Fibroblast of lung (primary cell): ENCODE results near the gene SNRPA1. TPM values are rescaled to one million over a fixed set of nuclear protein-coding genes. Genes with fewer than 3 reads are reported as not detected.

Experiments used
- DNase-seq, 2 donors: peaks; one replicate each; pipeline versions ENCODE4 v3.0.0 to v3.0.0-alpha.2; 2010; ENCODE audit warnings: low read depth in 2 of 2
- H2AFZ ChIP-seq: 2 replicates; pipeline ENCODE4 v1.5.1; 2012; ENCODE audit warnings: low read length, control low read depth, inconsistent platforms
- H3K27ac ChIP-seq: 2 replicates; pipeline ENCODE4 v1.5.1; 2011; ENCODE audit warnings: low read length, control low read depth; ENCODE audit not compliant: insufficient read depth
- H3K27me3 ChIP-seq: 2 replicates; pipeline ENCODE4 v1.5.1; 2011; ENCODE audit warnings: mild to moderate bottlenecking, low read length; ENCODE audit not compliant: control insufficient read depth, insufficient read depth
- H3K36me3 ChIP-seq: 2 replicates; pipeline ENCODE4 v1.5.1; 2011; ENCODE audit warnings: low read length; ENCODE audit not compliant: control insufficient read depth, insufficient read depth
- H3K4me1 ChIP-seq: 2 replicates; pipeline ENCODE4 v1.5.1; 2011; ENCODE audit warnings: low read length; ENCODE audit not compliant: control insufficient read depth, insufficient read depth; ENCODE audit errors: extremely low read depth
- H3K4me2 ChIP-seq: 2 replicates; pipeline ENCODE4 v1.5.1; 2011; ENCODE audit warnings: low read length, control low read depth; ENCODE audit not compliant: insufficient read depth; ENCODE audit errors: extremely low read depth
- H3K4me3 ChIP-seq, 4 experiments: fragments of 200-600 bp in 1 of 4; sonication (generic) in 1 of 4; replicated peaks in 1 of 4; 2 replicates each; pipeline ENCODE4 v1.5.1; 2011 to 2016; ENCODE audit warnings: low read length in 4 of 4, low read depth in 3 of 4, mild to moderate bottlenecking in 3 of 4, control low read depth in 2 of 4, inconsistent platforms in 1 of 4, mixed read lengths in 1 of 4; ENCODE audit not compliant: insufficient read depth in 1 of 4; ENCODE audit errors: control extremely low read depth in 1 of 4
- H3K79me2 ChIP-seq: 2 replicates; pipeline ENCODE4 v1.5.1; 2012; ENCODE audit warnings: mild to moderate bottlenecking, low read length, inconsistent platforms; ENCODE audit not compliant: control insufficient read depth, insufficient read depth
- H3K9ac ChIP-seq: 2 replicates; pipeline ENCODE4 v1.5.1; 2011; ENCODE audit warnings: mild to moderate bottlenecking, low read length, control low read depth; ENCODE audit not compliant: insufficient read depth
- H3K9me3 ChIP-seq: 2 replicates; pipeline ENCODE4 v1.5.1; 2012; ENCODE audit warnings: low read depth, low read length; ENCODE audit not compliant: control insufficient read depth, insufficient read depth
- H4K20me1 ChIP-seq: 2 replicates; pipeline ENCODE4 v1.5.1; 2011; ENCODE audit warnings: low read length; ENCODE audit not compliant: control insufficient read depth, insufficient read depth; ENCODE audit errors: extremely low read depth
- CTCF ChIP-seq, 2 donors: IDR thresholded peaks in 1 of 2; conservative IDR thresholded peaks in 1 of 2; 1 replicate in 1 of 2; 2 replicates in 1 of 2; pipeline ENCODE4 v1.5.1; 2011 to 2012; ENCODE audit warnings: low read length in 2 of 2, control low read depth in 1 of 2, inconsistent platforms in 1 of 2, low read depth in 1 of 2, mild to moderate bottlenecking in 1 of 2
- EZH2 ChIP-seq: IDR thresholded peaks from 2 replicates; pipeline ENCODE4 v1.5.1; 2012; ENCODE audit warnings: low read length, control low read depth, mild to moderate bottlenecking; ENCODE audit errors: missing control alignments
- polyA plus RNA-seq, 2 donors: library from polyadenylated mRNA; depleted of rRNA in 1 of 2; stranded (reverse) in 1 of 2; unstranded in 1 of 2; fragments of >200 nt; gene quantifications; 2 replicates each; pipeline ENCODE4 v1.2.1, GENCODE V29; 2011 to 2012; ENCODE audit warnings: missing spikeins in 1 of 2
- total RNA-seq: library from RNA; depleted of rRNA; stranded (reverse); fragments of >200 nt; gene quantifications from 2 replicates; pipeline ENCODE4 v1.2.1, GENCODE V29; 2014

SNRPA1 gene
- total and polyA plus RNA-seq, 2 donors (not counting 1 experiment from before 2014, with no cell fraction given) = 12.9 to 90.3 TPM

GRCh38 chr15:101303408-101303807, 8.4 kb upstream of the SNRPA1 start:
- H3K4me2 ChIP-seq = no peak overlapping the region
- H2AFZ ChIP-seq = no peak overlapping the region
- no peaks in the 10 kb centered on the region for H3K4me1 ChIP-seq
- H3K9me3 ChIP-seq = no peaks in the 10 kb centered on the region
- H3K4me3 ChIP-seq = no peak overlapping the region
- H3K79me2 ChIP-seq = no peaks in the 10 kb centered on the region
- no peaks in the 10 kb centered on the region for H4K20me1 ChIP-seq
- H3K36me3 ChIP-seq = no peaks in the 10 kb centered on the region
- TF ChIP-seq CTCF (conservative IDR thresholded peaks at IDR 0.05 in 1 of 2, IDR thresholded peaks at IDR 0.05 in 1 of 2; ENCODE audit: low read depth in 1 of 2, low read length in 2 of 2) (no peak), EZH2 (no peak)
- no peak overlapping the region for H3K27ac ChIP-seq
- no peak overlapping the region for H3K9ac ChIP-seq
- H3K27me3 ChIP-seq = peaks cover 7% of the 10 kb centered on the region
- DNase-seq = no peak

- no peak for TF ChIP-seq EZH2
- TF ChIP-seq CTCF (conservative IDR thresholded peaks at IDR 0.05 in 1 of 2, IDR thresholded peaks at IDR 0.05 in 1 of 2; ENCODE audit: low read depth in 1 of 2, low read length in 2 of 2) = no peak
- Histone ChIP-seq H3K27ac (no peak overlapping the region), H3K36me3 (peaks cover 2% of the 10 kb centered on the region), H3K9ac (no peak overlapping the region), H3K4me2 (peak overlapping the region; percentile 96), H3K79me2 (peaks cover 32% of the 10 kb centered on the region), H4K20me1 (no peaks in the 10 kb centered on the region), H3K9me3 (no peaks in the 10 kb centered on the region), H3K27me3 (no peaks in the 10 kb centered on the region), H3K4me1 (peaks cover 4% of the 10 kb centered on the region), H2AFZ (no peak overlapping the region), H3K4me3 (peak overlapping the region in 2 of 4 experiments; percentile 89 to 96)
- DNase-seq = peak in 1 of 2 donors; percentile 7
These were observed 1.7 kb upstream of the SNRPA1 start for GRCh38 chr15:101296418-101297405.

GRCh38 chr15:101295607-101296161, 636 bp upstream of the SNRPA1 start:
- TF ChIP-seq CTCF (conservative IDR thresholded peaks at IDR 0.05 in 1 of 2, IDR thresholded peaks at IDR 0.05 in 1 of 2; ENCODE audit: low read depth in 1 of 2, low read length in 2 of 2) (no peak), EZH2 (no peak)
- Histone ChIP-seq H3K27ac (peak overlapping the region; percentile 90), H2AFZ (peak overlapping the region; percentile 82), H3K4me2 (peak overlapping the region; percentile 96), H3K79me2 (peaks cover 40% of the 10 kb centered on the region), H3K4me3 (peak overlapping the region; percentile 63 to 96 (median 91)), H3K27me3 (no peaks in the 10 kb centered on the region), H3K4me1 (peaks cover 4% of the 10 kb centered on the region), H3K36me3 (peaks cover 2% of the 10 kb centered on the region), H3K9ac (peak overlapping the region; percentile 89), H4K20me1 (no peaks in the 10 kb centered on the region), H3K9me3 (no peaks in the 10 kb centered on the region)
- peak; percentile 27 to 73 for DNase-seq
